ENCODE results near the gene RDH13. TPM values are rescaled to one million over a fixed set of nuclear protein-coding genes. Genes with fewer than 3 reads are reported as not detected.

RDH13 gene
- total and polyA plus RNA-seq, 12 donors = 21.4 to 72.0 (median 53.2) TPM

GRCh38 chr19:55080121-55080967 is 17.4 kb upstream of the RDH13 start:
- peak overlapping the region; percentile 37 to 66 (median 54) for H3K4me3 ChIP-seq
- H3K36me3 ChIP-seq = no peaks in the 10 kb centered on the region
- H3K4me1 ChIP-seq = peaks cover 6 to 28% (median 22%) of the 10 kb centered on the region in 9 donors
- ATAC-seq = peak; percentile 68 to 86 (median 76)
- TF ChIP-seq, protein P1, sequence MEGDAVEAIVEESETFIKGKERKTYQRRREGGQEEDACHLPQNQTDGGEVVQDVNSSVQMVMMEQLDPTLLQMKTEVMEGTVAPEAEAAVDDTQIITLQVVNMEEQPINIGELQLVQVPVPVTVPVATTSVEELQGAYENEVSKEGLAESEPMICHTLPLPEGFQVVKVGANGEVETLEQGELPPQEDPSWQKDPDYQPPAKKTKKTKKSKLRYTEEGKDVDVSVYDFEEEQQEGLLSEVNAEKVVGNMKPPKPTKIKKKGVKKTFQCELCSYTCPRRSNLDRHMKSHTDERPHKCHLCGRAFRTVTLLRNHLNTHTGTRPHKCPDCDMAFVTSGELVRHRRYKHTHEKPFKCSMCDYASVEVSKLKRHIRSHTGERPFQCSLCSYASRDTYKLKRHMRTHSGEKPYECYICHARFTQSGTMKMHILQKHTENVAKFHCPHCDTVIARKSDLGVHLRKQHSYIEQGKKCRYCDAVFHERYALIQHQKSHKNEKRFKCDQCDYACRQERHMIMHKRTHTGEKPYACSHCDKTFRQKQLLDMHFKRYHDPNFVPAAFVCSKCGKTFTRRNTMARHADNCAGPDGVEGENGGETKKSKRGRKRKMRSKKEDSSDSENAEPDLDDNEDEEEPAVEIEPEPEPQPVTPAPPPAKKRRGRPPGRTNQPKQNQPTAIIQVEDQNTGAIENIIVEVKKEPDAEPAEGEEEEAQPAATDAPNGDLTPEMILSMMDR (IDR thresholded peaks at IDR 0.05) = no peak
- WGBS, 2 donors = 2 to 5% methylated on average over 55 of the region's 55 CpGs
- intact Hi-C loops (cut with DNase I) = no loop called here
- H3K9me3 ChIP-seq = no peaks in the 10 kb centered on the region
- peak; percentile 56 to 75 for DNase-seq
- peak overlapping the region in 1 of 10 donors; percentile 65 for H3K27ac ChIP-seq
- peaks cover 35 to 78% (median 70%) of the 10 kb centered on the region in 7 donors for H3K27me3 ChIP-seq

- ATAC-seq (no peak), DNase-seq (no peak)
- H3K27me3 ChIP-seq = peaks cover 37 to 75% (median 62%) of the 10 kb centered on the region in 7 donors
- 70 to 74% methylated on average over 19 of the region's 19 CpGs for WGBS, 2 donors
- H3K4me1 ChIP-seq = peaks cover 6 to 29% (median 22%) of the 10 kb centered on the region in 9 donors
- intact Hi-C loops (cut with DNase I) = no loop called here
- TF ChIP-seq, protein P1 (IDR thresholded peaks at IDR 0.05) = no peak
- no peak overlapping the region for H3K27ac ChIP-seq
- H3K9me3 ChIP-seq = no peaks in the 10 kb centered on the region
- H3K4me3 ChIP-seq = no peak overlapping the region
- no peaks in the 10 kb centered on the region for H3K36me3 ChIP-seq
Observed at GRCh38 chr19:55079400-55080038, 16.6 kb upstream of the RDH13 start.

DNA sequence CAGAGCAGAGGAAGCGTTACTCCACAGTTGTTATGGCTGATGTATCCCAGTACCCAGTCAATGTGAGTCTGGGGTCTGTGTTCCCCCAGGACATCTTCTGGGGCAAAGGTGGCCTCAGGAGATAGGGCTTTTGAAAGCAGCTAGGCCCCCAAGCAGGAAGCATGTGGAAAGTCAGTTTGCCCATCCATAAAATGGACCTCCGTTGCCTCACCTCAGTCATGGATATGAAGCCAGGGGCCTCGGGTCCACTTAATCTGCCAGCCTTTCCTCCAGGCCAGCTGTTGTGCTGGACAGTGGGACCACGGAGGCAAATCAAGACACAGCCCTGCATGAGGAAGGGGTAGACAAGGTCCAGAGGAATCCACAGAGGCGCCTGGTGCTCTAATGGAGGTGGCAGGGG is 16.0 kb upstream of the RDH13 start:
- intact Hi-C loops (cut with DNase I) = no loop called here
- Histone ChIP-seq H3K27me3 (peaks cover 37 to 73% (median 57%) of the 10 kb centered on the region in 7 donors), H3K36me3 (no peaks in the 10 kb centered on the region), H3K9me3 (no peaks in the 10 kb centered on the region), H3K27ac (no peak overlapping the region), H3K4me1 (peaks cover 6 to 29% (median 22%) of the 10 kb centered on the region in 9 donors), H3K4me3 (no peak overlapping the region)
- ATAC-seq (no peak), DNase-seq (no peak)
- WGBS, 2 donors = 70 to 72% methylated on average over 5 of the region's 5 CpGs
- TF ChIP-seq, protein P1 (IDR thresholded peaks at IDR 0.05) = no peak

DNA sequence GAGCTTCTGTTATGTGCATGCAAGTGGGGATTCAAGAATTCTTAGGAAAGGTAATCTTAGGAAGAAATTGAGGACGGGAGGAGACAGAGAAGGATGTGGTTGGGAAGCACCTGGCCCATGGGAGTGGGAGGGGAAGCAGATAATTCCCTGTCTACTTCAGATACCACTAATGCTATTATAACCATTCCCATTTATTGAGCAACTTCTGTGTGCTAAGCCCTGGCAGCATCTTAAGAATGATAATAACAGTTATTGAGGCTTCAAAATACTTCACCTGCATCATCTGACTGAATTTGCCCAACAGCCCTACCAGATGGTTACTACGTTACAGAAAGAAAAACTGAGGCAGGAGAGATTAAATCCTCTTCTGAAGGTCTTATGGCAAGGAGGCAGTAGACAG is 14.2 kb upstream of the RDH13 start:
- H3K4me3 ChIP-seq = no peak overlapping the region
- no peak overlapping the region for H3K27ac ChIP-seq
- peaks cover 0 to 5% (median 0%) of the 10 kb centered on the region in 11 donors for H3K9me3 ChIP-seq
- no peaks in the 10 kb centered on the region for H3K36me3 ChIP-seq
- DNase-seq = no peak
- TF ChIP-seq, protein P1 (IDR thresholded peaks at IDR 0.05) = no peak
- peaks cover 29 to 71% (median 49%) of the 10 kb centered on the region in 7 donors for H3K27me3 ChIP-seq
- WGBS, 2 donors = 72 to 81% methylated on average over 2 of the region's 2 CpGs
- intact Hi-C loops (cut with DNase I) = no loop called here
- ATAC-seq = no peak
- peaks cover 3 to 25% (median 18%) of the 10 kb centered on the region in 9 donors for H3K4me1 ChIP-seq
